G401.6 (cell line): ENCODE data around the gene CMC2.

Experiments
- FAIRE-seq: peaks from 2 replicates; lab custom pipeline; 2012; peaks lifted over from hg19 to GRCh38; lab: Jason Lieb, UNC

The CMC2 gene

GRCh38 chr16:81006813-81007695, at the start of gene CMC2, which contains the start of gene CENPN:
CMC2 (minus strand) TSS chr16:81006885; CDS start chr16:80997394, 9,491 bp downstream.
CENPN (plus strand) TSS chr16:81007214; CDS start chr16:81011940, 4,726 bp downstream.
- FAIRE-seq: peak; percentile 47

GRCh38 chr16:81053761-81054160, 47.1 kb upstream of the CMC2 start:
- no peak for FAIRE-seq

GRCh38 chr16:81042821-81043220, 36.1 kb upstream of the CMC2 start:
- no peak for FAIRE-seq

GRCh38 chr16:81041696-81042095, 35.0 kb upstream of the CMC2 start:
- no peak for FAIRE-seq

GRCh38 chr16:81040842-81041241, 34.2 kb upstream of the CMC2 start:
- no peak for FAIRE-seq

GRCh38 chr16:81040131-81040530, 33.4 kb upstream of the CMC2 start:
- FAIRE-seq: no peak

- no peak for FAIRE-seq
Measured at GRCh38 chr16:81036751-81037350, 30.2 kb upstream of the CMC2 start.

GRCh38 chr16:81035975-81036750, 29.5 kb upstream of the CMC2 start:
- FAIRE-seq: no peak

- no peak for FAIRE-seq
Measured at GRCh38 chr16:81035398-81035974, 28.8 kb upstream of the CMC2 start, which contains the start of gene ATMIN. ATMIN (plus strand) TSS chr16:81035842; CDS start chr16:81035871, 29 bp downstream.

GRCh38 chr16:81029930-81030604, 23.4 kb upstream of the CMC2 start:
- FAIRE-seq: no peak

- peak; percentile 64 for FAIRE-seq
Measured at GRCh38 chr16:81026429-81026828, 19.7 kb upstream of the CMC2 start.

GRCh38 chr16:81018496-81018895, 11.8 kb upstream of the CMC2 start:
- FAIRE-seq: no peak

- no peak for FAIRE-seq
Measured at GRCh38 chr16:81014672-81015071, 8.0 kb upstream of the CMC2 start.

- no peak for FAIRE-seq
Measured at GRCh38 chr16:81012974-81013373, 6.3 kb upstream of the CMC2 start.

- FAIRE-seq: no peak
Measured at GRCh38 chr16:81008505-81008789, 1.8 kb upstream of the CMC2 start.

GRCh38 chr16:81006211-81006812, 373 bp downstream of the CMC2 start:
- FAIRE-seq: no peak

GRCh38 chr16:81005610-81006161, 999 bp downstream of the CMC2 start:
- FAIRE-seq: no peak

- peak; percentile 77 for FAIRE-seq
Measured at GRCh38 chr16:81004646-81005353, 1.9 kb downstream of the CMC2 start.

- no peak for FAIRE-seq
Measured at GRCh38 chr16:81003610-81004460, 2.9 kb downstream of the CMC2 start.

GRCh38 chr16:81003064-81003463, 3.6 kb downstream of the CMC2 start:
- no peak for FAIRE-seq
